Esophagus muscularis mucosa (tissue), 4 donors: ENCODE data around the gene USP2.

ENCODE experiments used
- CTCF ChIP-seq, 3 experiments: fragments of 200-600 bp in 2 of 3; fragments of 450-650 bp in 1 of 3; sonication (generic) in 2 of 3; IDR thresholded peaks; one replicate each; pipeline ENCODE4 v1.5.1; 2017 to 2019; ENCODE audit warnings: antibody characterized with exemption in 3 of 3, mild to moderate bottlenecking in 2 of 3, moderate library complexity in 1 of 3
- EP300 ChIP-seq: sonication (generic); formaldehyde crosslinking; IDR thresholded peaks from one replicate; pipeline ENCODE4 v1.6.1; 2017; ENCODE audit warnings: antibody characterized with exemption
- POLR2A ChIP-seq: fragments of 450-650 bp; IDR thresholded peaks from one replicate; pipeline ENCODE4 v1.6.1; 2017; ENCODE audit warnings: antibody characterized with exemption, moderate library complexity, mild to moderate bottlenecking, low read depth
- POLR2AphosphoS5 ChIP-seq, 2 donors: sonication (generic); formaldehyde crosslinking; IDR thresholded peaks; one replicate each; pipeline ENCODE4 v1.6.1; 2017; ENCODE audit warnings: antibody characterized with exemption in 2 of 2

- TF ChIP-seq EP300 (no peak), CTCF (IDR thresholded peaks at IDR 0.05) (no peak), POLR2A (no peak), POLR2AphosphoS5 (IDR thresholded peaks at IDR 0.05) (no peak)
These were observed 37.0 kb downstream of the USP2 start for GRCh38 chr11:119344291-119345010.
